Smooth muscle cell (in vitro differentiated cells): ENCODE results near the gene RNF111. TPM values are rescaled to one million over a fixed set of nuclear protein-coding genes. Genes with fewer than 3 reads are reported as not detected.

Experiments used
- DNase-seq: peaks from one replicate; lab custom pipeline; 2025; ENCODE audit not compliant: unreplicated experiment; lab: John Stamatoyannopoulos, UW
- H2AFZ ChIP-seq: fragments of 200-600 bp; sonication (generic); 2 replicates; pipeline ENCODE4 v1.6.0; 2016; ENCODE audit warnings: antibody characterized with exemption, low read depth, mild to moderate bottlenecking
- H3F3A ChIP-seq: fragments of 200-600 bp; sonication (generic); 2 replicates; pipeline ENCODE4 v1.6.0; 2017; ENCODE audit warnings: antibody characterized with exemption, low read depth
- H3K27ac ChIP-seq: fragments of 200-600 bp; sonication (generic); 2 replicates; pipeline ENCODE4 v1.5.1; 2016; ENCODE audit warnings: low read depth, mild to moderate bottlenecking
- H3K27me3 ChIP-seq: fragments of 200-600 bp; sonication (generic); 2 replicates; pipeline ENCODE4 v1.6.1; 2016; ENCODE audit warnings: low read depth, mild to moderate bottlenecking
- H3K36me3 ChIP-seq: fragments of 200-600 bp; sonication (generic); 2 replicates; pipeline ENCODE4 v1.5.1; 2016; ENCODE audit warnings: low read depth
- H3K4me1 ChIP-seq: fragments of 200-600 bp; sonication (generic); 2 replicates; pipeline ENCODE4 v1.5.1; 2016; ENCODE audit warnings: low read depth
- H3K4me2 ChIP-seq: fragments of 200-600 bp; sonication (generic); 2 replicates; pipeline ENCODE4 v1.6.0; 2016; ENCODE audit warnings: mild to moderate bottlenecking
- H3K4me3 ChIP-seq: fragments of 200-600 bp; sonication (generic); 2 replicates; pipeline ENCODE4 v1.5.1; 2016; ENCODE audit warnings: mild to moderate bottlenecking
- H3K79me2 ChIP-seq: fragments of 200-600 bp; sonication (generic); 2 replicates; pipeline ENCODE4 v1.6.0; 2016; ENCODE audit warnings: low read depth, mild to moderate bottlenecking
- H3K9ac ChIP-seq: fragments of 200-600 bp; sonication (generic); 2 replicates; pipeline ENCODE4 v1.6.0; 2016; ENCODE audit warnings: low read depth
- H3K9me3 ChIP-seq: fragments of 200-600 bp; sonication (generic); replicated peaks from 2 replicates; pipeline ENCODE4 v1.5.1; 2016; ENCODE audit warnings: low read depth
- H4K20me1 ChIP-seq: fragments of 200-600 bp; sonication (generic); 2 replicates; pipeline ENCODE4 v1.6.0; 2016; ENCODE audit warnings: low read depth
- WGBS: methylation state at CpG from one replicate; pipeline ENCODE4 v1.1.7; 2016; ENCODE audit warnings: low lambda C conversion rate; 5-methylcytosine and 5-hydroxymethylcytosine counted together
- polyA plus RNA-seq: library from polyadenylated mRNA; unstranded; fragments of >200 nt; fragmentation: Nextera tagmentation; extraction: Ambion mirVana; gene quantifications from 2 replicates; pipeline ENCODE4 v1.2.1, GENCODE V29; 2016
- total RNA-seq: library from RNA; depleted of rRNA; stranded (reverse); fragments of >200 nt; gene quantifications from 2 replicates; pipeline ENCODE4 v1.2.3, GENCODE V29; 2014
- TF ChIP-seq, protein P1 (sequence below): fragments of 200-600 bp; sonication (generic); IDR thresholded peaks from 2 replicates; pipeline ENCODE4 v1.5.1; 2017; ENCODE audit warnings: borderline replicate concordance, mild to moderate bottlenecking, antibody characterized with exemption; ENCODE audit not compliant: insufficient read depth, poor library complexity, severe bottlenecking

Gene RNF111
- total RNA-seq (28.9 and 37.8 TPM in 2 replicates), polyA plus RNA-seq (15.3 and 17.0 TPM in 2 replicates)

DNA sequence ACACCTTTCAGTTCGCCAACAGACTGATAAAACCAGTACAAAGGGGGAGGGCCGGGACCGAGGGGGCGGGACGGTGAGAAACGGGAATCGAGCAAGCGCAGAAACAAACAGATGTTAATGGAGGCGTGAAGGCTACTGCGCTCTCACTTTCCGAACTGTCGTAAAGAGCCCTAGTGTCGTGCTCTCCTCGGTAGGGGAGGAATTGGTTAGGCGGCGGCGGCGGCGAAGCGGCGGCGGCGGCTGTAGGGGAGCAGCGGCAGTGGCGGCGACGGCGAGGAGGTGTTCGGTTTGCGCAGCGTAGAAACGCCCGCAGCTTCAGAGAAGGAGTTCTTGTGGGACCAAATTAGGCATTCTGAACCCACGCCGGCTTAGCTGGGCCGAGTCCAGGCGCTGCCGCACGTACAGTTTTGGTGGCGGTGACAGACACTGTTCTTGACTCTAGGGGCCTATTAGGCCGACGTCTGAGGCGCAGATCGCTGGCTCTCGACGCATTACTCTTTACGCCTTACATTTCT is at the start of gene RNF111:
Gene RNF111, plus strand, starts transcription at position 173 of the 515 bp plus-strand sequence. CDS start 43,160 bp downstream, outside the sequence.
- peaks cover 5% of the 10 kb centered on the region for H3K36me3 ChIP-seq
- H3K4me1 ChIP-seq = peaks cover 14% of the 10 kb centered on the region
- H4K20me1 ChIP-seq = peaks cover 43% of the 10 kb centered on the region
- peak within 1 kb of the TSS; percentile 90 for H3K4me2 ChIP-seq
- H3K4me3 ChIP-seq = peak within 1 kb of the TSS; percentile 83
- no peaks in the 10 kb centered on the region for H3F3A ChIP-seq
- peaks cover 50% of the 10 kb centered on the region for H3K79me2 ChIP-seq
- H2AFZ ChIP-seq = peak within 1 kb of the TSS; percentile 92
- TF ChIP-seq, protein P1, sequence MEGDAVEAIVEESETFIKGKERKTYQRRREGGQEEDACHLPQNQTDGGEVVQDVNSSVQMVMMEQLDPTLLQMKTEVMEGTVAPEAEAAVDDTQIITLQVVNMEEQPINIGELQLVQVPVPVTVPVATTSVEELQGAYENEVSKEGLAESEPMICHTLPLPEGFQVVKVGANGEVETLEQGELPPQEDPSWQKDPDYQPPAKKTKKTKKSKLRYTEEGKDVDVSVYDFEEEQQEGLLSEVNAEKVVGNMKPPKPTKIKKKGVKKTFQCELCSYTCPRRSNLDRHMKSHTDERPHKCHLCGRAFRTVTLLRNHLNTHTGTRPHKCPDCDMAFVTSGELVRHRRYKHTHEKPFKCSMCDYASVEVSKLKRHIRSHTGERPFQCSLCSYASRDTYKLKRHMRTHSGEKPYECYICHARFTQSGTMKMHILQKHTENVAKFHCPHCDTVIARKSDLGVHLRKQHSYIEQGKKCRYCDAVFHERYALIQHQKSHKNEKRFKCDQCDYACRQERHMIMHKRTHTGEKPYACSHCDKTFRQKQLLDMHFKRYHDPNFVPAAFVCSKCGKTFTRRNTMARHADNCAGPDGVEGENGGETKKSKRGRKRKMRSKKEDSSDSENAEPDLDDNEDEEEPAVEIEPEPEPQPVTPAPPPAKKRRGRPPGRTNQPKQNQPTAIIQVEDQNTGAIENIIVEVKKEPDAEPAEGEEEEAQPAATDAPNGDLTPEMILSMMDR = no peak
- peak; percentile 56 for DNase-seq
- peak within 1 kb of the TSS; percentile 88 for H3K9ac ChIP-seq
- H3K9me3 ChIP-seq = no peaks in the 10 kb centered on the region
- under 1% methylated on average over 47 of the region's 47 CpGs for WGBS
- peak within 1 kb of the TSS; percentile 71 for H3K27ac ChIP-seq
- H3K27me3 ChIP-seq = peaks cover 8% of the 10 kb centered on the region

DNA sequence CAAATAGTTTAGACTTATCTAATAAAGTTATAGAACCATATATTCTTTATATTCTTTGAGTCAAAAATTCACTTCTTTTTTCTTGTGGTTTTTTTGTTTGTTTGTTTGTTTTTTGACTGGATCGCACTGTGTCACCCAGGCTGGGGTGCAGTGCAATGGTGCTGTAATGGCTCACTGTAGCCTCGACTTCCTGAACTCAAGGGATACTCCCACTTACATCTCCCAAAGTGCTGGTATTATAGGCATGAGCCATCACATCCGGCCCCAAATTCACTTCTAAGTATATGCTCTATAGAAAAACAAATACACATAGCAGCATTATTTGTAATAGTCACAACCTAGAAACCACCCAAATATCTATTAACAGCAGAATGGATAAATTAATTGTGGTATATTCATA is 40.3 kb upstream of the RNF111 start:
- H3K36me3 ChIP-seq = no peaks in the 10 kb centered on the region
- H3K4me3 ChIP-seq = no peak overlapping the region
- no peak overlapping the region for H3K27ac ChIP-seq
- no peaks in the 10 kb centered on the region for H3K27me3 ChIP-seq
- H3K9me3 ChIP-seq = no peaks in the 10 kb centered on the region
- H3K79me2 ChIP-seq = no peaks in the 10 kb centered on the region
- no peak overlapping the region for H2AFZ ChIP-seq
- H3F3A ChIP-seq = no peaks in the 10 kb centered on the region
- H3K9ac ChIP-seq = no peak overlapping the region
- peaks cover 1% of the 10 kb centered on the region for H3K4me1 ChIP-seq
- WGBS = 76% methylated on average over 3 of the region's 3 CpGs
- H3K4me2 ChIP-seq = no peak overlapping the region
- no peak for DNase-seq
- TF ChIP-seq, protein P1 = no peak
- no peaks in the 10 kb centered on the region for H4K20me1 ChIP-seq

DNA sequence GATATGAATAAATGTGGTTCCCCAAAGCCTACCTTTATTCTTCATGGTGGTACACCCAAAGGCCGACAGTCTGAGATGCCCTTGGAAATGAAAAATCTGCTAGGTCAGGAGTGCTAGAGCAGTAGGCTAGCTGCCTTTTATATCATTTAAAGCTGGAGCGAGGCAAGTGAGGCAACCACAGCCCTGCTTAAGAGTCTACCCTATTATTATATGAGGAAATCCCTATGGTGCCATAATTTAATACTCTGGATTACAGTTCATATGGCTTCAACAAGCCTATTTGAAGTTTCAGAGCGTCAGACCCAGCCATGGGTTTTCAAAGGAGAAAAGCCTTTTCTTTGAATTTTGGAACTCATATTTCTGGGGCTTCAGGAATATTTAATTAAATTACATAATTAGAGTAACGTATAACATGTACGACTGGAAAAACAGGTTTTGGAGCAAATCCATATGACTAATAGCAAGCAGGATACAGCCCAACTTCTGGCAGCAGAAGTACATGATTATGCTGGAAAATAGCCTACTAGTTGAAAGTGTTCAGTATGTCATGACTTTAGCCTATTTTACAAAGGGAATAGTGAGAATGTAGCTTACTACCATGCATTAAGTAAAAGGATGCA is 36.0 kb upstream of the RNF111 start:
- Histone ChIP-seq H3K4me2 (peak overlapping the region; percentile 29), H3K27me3 (no peaks in the 10 kb centered on the region), H3K27ac (peak overlapping the region; percentile 58), H3K9ac (no peak overlapping the region), H3K4me3 (no peak overlapping the region), H4K20me1 (no peaks in the 10 kb centered on the region), H3K79me2 (no peaks in the 10 kb centered on the region), H2AFZ (no peak overlapping the region), H3F3A (no peaks in the 10 kb centered on the region), H3K9me3 (no peaks in the 10 kb centered on the region), H3K4me1 (peaks cover 7% of the 10 kb centered on the region), H3K36me3 (no peaks in the 10 kb centered on the region)
- TF ChIP-seq, protein P1 = no peak
- 69% methylated on average over 5 of the region's 5 CpGs for WGBS
- DNase-seq = no peak

DNA sequence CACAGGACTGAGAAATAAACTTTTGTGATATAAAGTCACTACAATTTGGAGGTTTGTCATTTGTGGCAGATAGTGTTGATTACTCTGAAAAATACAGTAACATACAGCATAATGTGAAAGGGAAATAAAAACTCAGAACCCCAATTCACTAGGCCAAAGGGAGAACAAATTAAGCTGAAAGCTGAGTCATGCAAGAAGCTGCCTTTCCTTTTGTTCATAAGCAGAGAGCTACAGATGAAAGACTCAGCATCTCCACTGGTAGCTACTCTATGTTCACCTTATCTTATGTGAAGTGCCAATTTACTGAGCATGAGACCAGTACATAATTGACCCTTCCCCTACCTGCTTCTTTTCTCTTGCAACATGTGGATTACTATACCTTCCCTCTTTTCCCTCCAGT is 34.7 kb upstream of the RNF111 start:
- TF ChIP-seq, protein P1 = no peak
- H3K9me3 ChIP-seq = no peaks in the 10 kb centered on the region
- H3K4me3 ChIP-seq = no peak overlapping the region
- H2AFZ ChIP-seq = no peak overlapping the region
- peak overlapping the region; percentile 29 for H3K4me2 ChIP-seq
- H3K36me3 ChIP-seq = no peaks in the 10 kb centered on the region
- H3K27me3 ChIP-seq = no peaks in the 10 kb centered on the region
- H3K9ac ChIP-seq = no peak overlapping the region
- H3K27ac ChIP-seq = peak overlapping the region; percentile 58
- DNase-seq = no peak
- no peaks in the 10 kb centered on the region for H3F3A ChIP-seq
- H4K20me1 ChIP-seq = no peaks in the 10 kb centered on the region
- no peaks in the 10 kb centered on the region for H3K79me2 ChIP-seq
- H3K4me1 ChIP-seq = peaks cover 7% of the 10 kb centered on the region
